GM13977 (cell line): ENCODE results near the gene SLIT3.

Experiments
- DNase-seq: peaks from one replicate; pipeline ENCODE4 v3.0.0; 2012; ENCODE audit warnings: low spot score
- in situ Hi-C: fragments of 300-500 bp; cut with MboI; formaldehyde crosslinking; loops from one replicate; pipeline ENCODE4 v1.12.0; 2022; ENCODE audit warnings: low sequenced_read_pairs, low pct_unique_long_range_greater_than_20kb, mixed read lengths, inconsistent platforms; ENCODE audit not compliant: unreplicated experiment
- TF ChIP-seq, protein P1 (sequence below): IDR thresholded peaks from 2 replicates; pipeline ENCODE4 v1.5.1; 2012; ENCODE audit warnings: mild to moderate bottlenecking, control low read depth; ENCODE audit not compliant: insufficient read depth; ENCODE audit errors: extremely low read depth, missing control alignments

The SLIT3 gene

GRCh38 chr5:169253071-169253470 lies 47.9 kb downstream of the SLIT3 start:
- TF ChIP-seq, protein P1, sequence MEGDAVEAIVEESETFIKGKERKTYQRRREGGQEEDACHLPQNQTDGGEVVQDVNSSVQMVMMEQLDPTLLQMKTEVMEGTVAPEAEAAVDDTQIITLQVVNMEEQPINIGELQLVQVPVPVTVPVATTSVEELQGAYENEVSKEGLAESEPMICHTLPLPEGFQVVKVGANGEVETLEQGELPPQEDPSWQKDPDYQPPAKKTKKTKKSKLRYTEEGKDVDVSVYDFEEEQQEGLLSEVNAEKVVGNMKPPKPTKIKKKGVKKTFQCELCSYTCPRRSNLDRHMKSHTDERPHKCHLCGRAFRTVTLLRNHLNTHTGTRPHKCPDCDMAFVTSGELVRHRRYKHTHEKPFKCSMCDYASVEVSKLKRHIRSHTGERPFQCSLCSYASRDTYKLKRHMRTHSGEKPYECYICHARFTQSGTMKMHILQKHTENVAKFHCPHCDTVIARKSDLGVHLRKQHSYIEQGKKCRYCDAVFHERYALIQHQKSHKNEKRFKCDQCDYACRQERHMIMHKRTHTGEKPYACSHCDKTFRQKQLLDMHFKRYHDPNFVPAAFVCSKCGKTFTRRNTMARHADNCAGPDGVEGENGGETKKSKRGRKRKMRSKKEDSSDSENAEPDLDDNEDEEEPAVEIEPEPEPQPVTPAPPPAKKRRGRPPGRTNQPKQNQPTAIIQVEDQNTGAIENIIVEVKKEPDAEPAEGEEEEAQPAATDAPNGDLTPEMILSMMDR: no peak
- no peak for DNase-seq
- in situ Hi-C loops: no loop called here

DNA sequence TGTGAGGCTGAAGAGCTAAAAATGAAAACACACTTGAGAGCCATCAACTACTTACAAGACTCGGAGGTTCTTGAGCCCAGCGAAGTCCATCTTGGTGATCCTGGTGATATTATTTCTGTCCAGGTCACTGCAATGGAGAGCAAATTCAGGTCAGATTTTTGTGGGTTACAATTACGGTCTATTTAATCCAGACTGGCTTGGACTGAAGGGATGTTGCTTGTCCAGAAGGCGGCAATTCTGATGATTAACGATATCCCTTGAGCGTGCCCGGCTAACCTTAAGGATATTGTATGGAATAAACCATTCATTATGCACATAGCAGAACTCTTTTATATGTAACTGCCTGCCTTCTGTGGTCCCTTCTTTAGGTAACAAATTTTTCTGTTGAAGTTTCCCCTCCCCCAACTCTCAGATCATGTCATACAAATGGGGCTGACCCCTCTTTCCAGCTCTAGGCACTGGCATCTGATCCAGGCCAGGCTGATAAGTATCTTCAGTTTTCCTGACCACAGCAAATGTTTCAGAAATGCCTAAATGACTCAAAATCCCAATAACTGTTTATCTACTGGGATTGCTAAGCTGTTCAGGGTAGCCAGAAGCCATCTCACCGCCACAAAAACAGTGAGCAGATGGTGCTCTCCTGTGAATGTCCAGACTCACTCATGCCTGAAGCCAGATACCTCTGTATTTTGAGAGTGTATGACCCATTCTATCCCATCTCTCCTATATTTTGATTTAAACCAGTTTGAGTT lies 49.4 kb downstream of the SLIT3 start:
- no peak for DNase-seq
- TF ChIP-seq, protein P1: no peak
- in situ Hi-C loops: no loop called here

- no peak for DNase-seq
- TF ChIP-seq, protein P1: no peak
- in situ Hi-C loops: no loop called here
Observed at GRCh38 chr5:169250887-169251286, 50.1 kb downstream of the SLIT3 start.

DNA sequence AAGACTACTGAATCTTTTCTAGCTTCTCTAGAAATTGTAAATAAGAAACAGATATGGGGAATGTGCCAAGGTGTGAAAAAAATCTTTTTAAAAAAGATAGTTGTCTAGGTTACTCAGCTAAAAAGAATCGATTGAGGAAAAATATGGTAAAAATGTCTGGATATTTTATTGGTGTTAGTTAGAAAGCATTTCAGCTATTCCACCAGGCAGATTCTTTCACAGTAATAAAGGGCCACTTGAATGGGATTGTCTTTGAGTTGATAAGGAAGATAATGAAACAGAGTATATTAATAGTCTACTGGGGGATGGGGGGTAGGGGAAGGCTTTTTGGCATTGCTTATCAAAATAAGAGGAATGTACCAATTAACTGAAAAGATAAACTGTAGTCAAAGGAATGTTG lies 51.9 kb downstream of the SLIT3 start:
- in situ Hi-C loops: no loop called here
- DNase-seq: no peak
- TF ChIP-seq, protein P1: no peak

GRCh38 chr5:169248550-169248949 lies 52.4 kb downstream of the SLIT3 start:
- in situ Hi-C loops: no loop called here
- TF ChIP-seq, protein P1: no peak
- no peak for DNase-seq

DNA sequence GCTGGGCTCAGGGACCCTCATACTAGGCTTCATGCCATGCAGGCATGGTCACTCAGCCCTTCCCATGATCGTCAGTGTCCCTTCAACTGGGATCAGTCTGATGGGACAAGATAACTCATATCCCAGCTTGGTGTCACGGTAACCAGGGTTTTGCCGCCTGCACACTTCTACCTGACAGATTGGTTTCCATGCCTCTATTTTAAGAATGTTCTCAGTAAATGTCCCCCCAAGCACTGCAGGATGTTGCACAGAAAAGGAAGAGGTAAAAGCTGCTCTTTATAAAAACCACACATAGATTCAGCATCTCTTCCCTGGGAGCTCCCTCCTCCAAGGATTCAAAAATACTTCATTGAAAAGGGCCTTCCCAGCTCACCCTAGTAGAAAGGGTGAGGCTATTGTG lies 56.1 kb downstream of the SLIT3 start:
- no peak for DNase-seq
- in situ Hi-C loops: no loop called here

More for the DNA sequence above, 56.1 kb downstream of the SLIT3 start:
- TF ChIP-seq, protein P1: no peak
